NK-92 (cell line): ENCODE data around the gene PTCD2.
"Not testable (repeated sequence)": the region's sequence is repeated elsewhere in the genome, so short reads cannot be mapped to it uniquely, and the experiment has no call there.

ENCODE experiments used
- DNase-seq: peaks from one replicate; lab custom pipeline; 2025; ENCODE audit not compliant: unreplicated experiment; lab: John Stamatoyannopoulos, UW

Gene PTCD2

DNA sequence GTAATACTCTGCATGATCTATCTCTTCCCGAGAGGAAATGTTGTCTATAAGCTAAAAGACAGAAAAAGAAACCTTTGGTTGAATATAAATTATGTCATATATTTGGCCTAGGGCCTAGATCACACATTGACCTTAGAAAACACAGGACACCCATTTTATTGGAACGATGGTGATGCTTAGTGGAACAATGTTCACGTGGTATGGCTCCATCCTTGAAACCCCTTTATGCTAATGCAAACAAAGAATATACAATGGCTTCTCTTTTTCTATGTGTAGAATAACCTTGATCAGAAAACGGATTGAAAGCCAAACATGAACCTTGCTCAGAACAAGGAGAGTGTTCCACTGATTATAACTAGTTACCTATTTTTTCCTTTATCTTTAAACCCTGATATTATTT lies 24.6 kb upstream of the PTCD2 start:
- DNase-seq: no peak

DNA sequence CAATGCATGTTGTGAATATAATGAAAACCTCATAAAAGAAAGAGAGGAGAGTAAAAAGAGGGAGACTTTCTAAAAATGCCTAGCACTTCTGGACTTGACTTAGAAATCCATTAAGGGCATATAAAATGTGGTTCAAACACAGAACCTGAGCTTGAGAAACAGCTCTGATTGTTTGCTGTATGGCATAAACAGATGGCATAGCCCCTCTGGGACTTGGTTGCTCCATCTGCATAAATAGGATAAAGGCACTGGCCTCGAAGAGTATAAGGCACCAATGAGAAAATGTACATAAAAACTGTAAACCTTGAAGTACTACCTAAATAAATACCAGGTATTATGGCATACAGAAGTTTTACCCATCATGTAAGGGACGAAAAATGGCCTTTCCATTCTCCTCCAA lies 23.9 kb upstream of the PTCD2 start:
- DNase-seq: no peak

DNA sequence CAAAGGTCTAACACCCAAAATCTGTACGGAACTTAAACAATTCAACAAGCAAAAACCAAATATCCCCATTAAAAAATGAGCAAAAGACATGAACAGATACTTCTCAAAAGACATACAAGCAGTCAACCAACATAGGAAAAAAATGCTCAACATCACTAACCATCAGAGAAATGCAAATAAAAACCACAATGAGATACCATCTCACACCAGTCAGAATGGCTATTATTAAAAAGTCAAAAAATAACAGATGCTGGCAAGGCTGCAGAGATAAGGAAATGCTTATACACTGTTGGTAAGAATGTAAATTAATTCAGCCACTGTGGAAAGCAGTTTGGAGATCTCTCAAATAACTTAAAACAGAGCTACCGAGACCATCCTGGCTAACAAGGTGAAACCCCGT lies 22.0 kb upstream of the PTCD2 start:
- DNase-seq: not testable (repeated sequence)

DNA sequence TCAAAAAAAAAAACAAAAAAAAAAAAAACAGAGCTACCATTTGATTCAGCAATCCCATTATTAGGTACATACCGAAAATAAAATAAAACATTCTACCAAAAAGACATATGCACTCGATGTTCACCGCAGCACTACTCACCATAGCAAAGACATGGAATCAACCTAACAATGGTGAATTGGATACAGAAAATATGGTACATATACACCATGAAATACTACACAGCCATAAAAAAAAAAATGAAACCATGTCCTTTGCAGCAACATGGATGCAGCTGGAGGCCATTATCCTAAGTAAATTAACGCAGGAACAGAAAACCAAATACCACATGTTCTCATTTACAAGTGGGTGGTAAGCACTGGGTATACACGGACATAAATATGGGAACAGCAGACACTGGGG lies 21.5 kb upstream of the PTCD2 start:
- DNase-seq: no peak

DNA sequence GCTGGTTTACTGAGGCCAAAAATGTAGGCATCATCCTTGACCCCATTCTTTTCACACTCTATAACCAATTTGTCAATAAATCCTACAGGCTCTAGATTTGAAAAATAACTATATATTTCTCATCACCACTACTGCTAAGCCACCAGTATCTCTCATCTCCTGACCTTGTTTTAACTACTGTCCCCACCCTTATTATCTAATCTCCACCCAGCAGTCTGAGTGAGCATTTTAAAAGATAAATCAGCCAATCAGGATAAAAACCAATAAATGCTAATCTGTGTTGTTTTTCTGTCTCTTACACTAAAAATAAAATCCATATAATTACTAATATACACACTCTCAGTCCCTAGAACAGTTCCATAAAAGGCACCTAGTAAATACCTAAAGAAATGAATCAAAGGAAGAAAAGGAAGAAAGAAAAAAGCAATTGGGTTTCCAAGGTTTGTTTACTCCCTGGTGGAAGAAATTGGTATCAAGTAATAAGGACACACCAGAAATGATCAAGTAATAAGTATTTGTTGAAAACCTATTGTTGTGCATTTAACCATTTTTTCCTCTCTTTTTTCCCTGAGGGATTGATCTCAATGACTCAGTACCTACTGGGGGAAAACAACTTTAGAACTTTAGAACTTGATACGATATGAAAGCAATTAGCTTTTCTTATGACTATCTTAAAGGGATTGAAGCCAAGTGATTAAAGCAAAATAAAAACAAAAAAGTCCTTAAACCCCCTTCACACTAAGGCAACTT lies 19.4 kb upstream of the PTCD2 start:
- no peak for DNase-seq

DNA sequence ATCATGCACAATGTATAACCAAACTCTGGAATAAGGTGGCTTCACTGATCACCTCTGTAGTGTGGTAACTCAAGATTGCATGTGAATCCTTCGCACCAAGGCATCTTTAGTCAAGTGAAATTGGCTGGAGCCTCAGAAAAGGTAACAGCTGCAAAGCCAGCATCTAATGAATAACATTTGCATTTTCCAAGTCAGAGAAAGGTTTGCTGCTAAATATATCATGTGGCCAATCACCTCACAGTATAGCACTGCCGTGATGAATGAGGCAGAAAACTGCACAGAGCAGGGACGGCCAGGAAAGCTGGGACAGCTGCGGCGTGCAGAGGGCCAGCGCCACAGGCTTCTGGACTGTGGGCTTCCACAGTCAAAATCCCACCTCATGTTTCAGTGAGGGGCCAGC lies 18.6 kb upstream of the PTCD2 start:
- no peak for DNase-seq

DNA sequence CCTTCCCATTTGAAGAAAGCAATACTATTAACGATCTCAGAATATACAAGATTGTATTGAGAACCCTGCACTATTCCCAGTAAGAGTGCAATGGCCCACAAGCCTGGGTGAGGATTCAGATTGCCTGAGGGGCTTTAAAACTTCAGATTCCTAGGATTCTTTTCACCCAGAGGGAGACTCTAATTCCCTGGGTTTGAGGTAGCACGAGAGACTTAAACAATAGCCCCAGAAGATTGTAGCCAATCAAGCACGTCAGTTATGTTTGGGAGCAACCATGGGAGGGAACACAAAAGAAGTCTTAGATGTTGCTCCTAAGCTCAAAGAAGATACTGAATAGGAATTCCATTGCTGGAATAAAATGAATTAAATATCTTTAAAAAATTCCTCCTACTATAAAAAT lies 18.0 kb upstream of the PTCD2 start:
- DNase-seq: no peak

DNA sequence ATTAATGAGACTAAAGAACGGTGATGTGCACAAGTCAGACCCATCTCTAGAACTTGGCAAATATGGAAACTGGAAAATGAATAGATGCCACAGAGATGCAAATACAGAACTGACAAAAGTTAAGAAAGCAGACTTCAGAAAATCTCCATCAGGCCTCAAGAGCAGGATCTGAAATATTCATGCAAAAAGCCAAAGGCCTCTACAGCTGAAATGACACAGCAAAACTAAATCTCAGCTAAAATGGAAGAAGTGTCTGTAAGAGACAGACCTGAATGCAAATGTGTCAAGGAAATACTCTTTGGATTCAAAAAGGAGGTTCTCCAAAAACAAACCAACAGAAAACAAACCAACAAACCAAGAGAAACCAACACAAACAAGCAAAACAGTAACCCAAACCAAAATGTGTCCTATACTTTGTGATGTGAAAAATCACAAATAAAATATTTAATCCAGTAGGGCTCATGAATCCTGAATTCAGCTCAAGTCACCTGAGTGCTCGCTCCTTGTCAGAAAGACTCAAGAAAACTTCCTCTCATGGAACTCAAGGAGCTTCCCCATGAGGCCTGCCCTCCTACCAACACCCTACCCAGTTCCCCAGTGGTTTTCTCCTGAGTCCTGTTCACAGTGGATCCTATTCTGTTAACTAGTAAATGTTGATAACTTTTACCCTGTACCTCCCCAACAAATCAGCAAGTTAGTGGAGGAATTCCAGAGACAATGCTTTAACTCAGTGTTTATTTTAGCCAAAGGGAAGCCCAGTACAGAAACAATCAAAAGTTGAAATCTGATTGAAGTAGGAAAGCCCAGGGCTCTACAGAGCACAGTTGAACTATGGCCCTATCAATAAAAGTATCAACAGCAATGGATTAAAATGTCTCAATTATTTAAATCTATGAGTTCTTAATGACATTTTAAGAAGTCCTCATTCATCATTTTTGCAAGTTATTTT lies 14.7 kb upstream of the PTCD2 start:
- DNase-seq: no peak

DNA sequence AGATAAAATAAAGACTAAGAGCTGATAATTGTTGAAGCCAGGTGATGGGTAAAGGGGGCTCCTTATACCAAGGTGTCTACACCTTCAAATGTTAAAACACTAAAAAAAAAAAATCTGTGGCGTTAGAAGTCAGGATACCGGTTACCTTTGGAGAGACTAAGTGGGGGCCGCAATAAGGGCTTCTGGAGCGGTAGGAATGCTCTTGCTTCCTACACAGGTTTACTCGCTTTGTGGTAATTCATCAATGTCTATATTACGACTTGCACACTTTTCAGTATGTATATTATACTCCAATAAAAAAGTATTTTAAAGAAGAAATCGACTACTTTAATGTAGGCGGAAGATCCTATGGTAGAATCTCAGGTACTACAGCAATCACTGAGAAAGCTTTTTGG lies 12.6 kb upstream of the PTCD2 start:
- DNase-seq: no peak

DNA sequence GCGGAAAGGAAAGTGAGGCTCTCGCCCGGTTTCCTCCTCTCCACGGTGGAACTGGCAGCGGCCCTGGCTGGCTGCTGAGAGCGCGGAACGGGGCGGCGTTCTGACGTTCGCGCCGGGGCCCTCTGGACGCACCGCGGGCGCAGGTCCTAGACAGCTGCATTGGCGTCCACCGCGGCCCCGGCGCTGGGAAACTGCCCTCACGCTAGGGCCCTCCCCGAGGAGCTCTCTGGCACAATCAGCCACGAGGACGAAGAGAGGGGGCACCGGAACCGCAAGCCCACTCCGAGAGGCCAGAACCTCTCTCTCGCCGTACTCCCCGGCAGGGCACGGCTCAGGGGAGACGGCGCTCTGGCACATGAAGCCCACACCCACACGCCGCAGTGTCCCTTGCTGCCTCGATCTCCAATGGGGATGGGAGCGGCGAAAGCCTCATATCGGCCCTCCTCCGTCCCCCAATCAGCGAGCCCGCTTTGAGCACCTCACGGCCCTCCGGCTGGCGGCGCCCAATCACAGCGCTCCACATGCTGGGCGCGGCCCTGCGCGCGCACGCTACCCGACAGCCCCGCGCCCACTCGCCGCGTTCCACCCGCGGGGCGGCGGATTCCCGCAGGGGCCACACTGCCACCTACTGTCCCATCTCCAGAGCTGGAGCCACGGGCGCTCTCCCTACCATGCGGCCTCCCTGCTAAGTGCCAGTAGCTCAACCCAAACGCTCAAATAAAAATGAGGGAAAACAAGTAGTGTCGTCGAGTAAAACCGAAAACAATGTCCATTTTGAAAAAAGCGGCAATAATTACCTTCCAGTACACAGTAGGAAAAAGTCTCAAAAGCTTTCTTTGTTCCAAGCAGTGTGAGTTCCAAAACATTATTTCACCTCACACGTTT lies 12.0 kb upstream of the PTCD2 start:
- peak; percentile 79 for DNase-seq

DNA sequence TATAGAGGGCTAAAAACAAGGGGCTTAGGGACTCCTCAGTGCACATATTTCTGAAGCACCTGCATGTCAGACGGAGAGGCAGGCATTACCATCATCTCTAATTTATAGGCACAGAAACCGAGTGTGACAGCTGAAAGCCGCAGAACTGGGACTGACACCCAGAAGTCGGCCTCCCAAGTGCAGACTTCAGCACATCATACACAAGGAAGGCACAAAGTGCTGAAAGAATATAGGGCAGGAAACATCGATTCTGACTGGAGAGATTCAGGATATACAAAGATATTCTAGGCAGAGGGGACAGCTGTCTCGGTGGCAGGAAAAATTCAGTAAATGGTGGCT lies 11.4 kb upstream of the PTCD2 start:
- DNase-seq: no peak

DNA sequence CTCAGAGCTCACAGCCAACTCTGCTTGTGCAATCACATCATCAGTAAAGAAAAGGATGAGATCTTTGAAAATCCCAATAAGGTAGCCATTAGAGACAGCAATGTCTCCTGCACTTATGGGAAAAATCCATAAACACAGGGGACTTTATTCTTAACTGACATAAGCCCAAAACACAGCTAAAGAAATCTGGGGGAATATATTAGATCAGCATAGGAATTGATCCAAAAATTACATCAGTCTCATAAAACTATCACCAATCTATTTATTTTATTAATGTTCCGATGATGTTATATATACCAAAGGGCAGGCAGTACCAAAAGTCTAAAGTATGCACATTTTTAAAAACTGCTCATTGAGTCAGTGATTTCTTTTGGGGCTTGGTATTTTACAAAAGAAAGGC lies 7.0 kb upstream of the PTCD2 start:
- DNase-seq: no peak

DNA sequence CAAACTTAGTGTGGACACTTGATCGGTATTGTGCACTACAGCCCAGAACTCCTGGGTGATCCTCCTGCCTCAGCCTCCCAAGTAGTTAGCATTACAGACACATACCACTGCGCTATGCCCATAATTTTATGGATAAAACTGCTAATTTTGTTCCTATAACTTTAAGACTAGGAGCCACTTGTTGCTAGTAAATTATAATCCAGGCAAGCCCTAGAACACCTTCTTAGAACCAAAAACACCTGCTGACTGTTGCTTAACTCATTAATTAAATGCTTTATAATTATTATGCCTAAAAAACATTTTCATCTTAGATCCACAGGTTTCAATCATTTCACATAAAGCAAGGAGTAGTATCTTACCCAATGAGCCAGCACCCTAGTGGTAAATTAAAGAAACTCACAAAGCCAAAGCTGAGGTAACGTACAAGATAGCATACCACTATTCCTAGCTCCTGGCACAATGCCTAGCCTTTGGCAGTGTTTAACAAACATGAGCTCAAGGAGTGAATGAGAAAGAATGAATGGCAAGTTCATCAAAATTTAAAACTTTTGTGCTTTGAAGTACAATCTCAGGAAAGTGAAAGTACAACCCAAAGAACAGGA lies 5.5 kb upstream of the PTCD2 start:
- no peak for DNase-seq

DNA sequence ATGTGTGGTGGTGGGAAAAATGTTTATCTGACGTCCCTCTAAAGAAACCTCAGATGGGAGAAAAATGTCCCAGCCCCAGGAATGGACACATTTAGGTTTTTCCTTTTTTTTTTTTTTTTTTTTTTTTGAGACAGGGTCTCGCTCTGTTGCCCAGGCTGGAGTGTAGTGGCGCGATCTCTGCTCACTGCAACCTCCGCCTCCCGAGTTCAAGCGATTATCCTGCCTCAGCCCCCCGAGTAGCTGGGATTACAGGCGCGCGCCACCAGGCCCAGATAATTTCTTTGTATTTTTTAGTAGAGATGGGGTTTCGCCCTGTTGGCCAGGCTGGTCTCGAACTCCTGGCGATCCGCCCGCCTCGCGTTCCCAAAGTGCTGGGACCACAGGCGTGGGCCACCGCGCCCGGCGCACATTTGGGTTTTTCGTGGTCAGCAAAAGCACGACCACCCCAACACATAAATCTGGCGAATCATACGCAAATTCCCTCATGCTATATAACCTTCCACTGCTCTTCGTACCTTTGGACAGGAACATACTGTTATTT lies 668 bp upstream of the PTCD2 start:
- DNase-seq: not testable (repeated sequence)

DNA sequence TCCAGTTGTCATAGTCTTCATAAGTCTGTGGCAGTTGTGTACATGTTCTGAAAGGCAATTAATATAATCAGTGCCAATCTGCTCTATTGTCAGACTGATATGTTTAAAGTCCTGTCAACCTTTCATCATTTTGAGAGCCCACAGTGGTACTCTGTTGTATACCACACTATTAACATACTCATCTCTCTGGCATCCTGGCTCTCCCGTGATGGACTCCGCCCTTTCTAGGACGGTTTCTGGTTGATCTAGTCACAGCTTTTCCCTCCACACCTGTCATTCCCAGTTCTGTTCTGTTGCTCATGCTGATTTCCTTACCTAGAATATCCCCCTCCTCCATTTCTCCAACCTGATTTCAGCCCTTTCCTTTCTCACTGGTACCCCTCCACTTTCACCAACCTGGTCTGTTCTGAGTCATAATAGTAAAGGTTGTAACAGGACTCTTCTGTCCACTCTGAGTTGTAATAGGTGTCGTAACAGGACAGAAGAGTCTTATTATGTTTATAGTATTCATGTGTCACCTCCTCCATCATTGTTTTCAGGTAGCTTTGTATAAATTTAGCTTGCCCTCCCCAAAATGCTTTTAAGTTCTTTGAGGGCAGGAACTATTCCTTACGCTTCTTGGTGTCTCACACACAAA lies 4.1 kb downstream of the PTCD2 start:
- no peak for DNase-seq

DNA sequence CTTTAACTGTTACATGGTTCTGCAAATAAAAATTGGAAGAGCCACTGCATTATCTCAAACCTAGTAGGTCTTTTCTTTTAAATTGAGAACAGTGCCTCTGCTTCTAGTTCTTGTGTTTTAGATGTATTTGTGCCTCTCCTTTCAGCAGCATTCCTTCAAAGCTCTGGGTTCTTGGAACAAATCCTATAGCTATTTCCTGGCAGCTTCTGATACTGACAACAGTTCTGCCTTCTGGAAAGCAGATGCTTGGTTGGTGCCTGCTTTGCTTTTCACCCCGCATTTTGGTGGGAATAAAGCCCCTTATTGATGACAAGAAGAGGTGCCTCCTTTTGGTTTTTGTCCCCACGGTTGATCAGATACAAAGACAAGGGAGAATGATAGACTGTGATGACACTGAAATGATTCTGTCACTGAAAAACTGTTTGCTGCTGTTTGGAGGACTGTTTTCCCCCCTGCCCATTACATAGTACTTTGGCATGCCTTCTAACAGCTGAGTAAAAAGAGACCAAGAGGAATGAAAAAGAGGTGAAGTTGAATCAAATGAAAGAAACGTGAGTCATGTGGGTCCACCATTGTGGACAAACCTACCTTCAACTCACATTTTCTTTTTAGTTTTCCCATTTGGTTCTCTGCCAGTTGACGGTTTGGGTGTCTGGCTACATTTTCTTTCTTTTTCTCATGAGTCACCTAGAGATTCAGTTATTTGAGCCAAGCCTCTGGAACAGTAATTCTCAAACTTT lies 5.6 kb downstream of the PTCD2 start:
- DNase-seq: no peak

DNA sequence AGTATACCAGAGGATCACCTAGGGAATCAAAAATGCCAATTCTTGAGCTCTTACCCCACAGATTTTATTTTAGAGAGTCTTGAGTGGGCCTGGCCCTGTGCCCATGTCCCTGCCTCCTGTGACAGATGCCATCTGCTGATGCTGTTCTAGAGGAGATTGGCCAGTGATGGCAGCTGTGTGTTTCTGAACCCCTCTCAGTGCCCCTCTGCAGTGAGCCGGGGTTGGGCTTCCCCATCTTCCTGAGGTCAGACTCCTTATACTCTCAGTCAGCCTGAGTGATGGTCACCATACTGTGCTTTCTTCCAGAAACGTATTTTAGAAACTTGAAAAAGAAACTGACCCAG lies 6.1 kb downstream of the PTCD2 start:
- DNase-seq: no peak

DNA sequence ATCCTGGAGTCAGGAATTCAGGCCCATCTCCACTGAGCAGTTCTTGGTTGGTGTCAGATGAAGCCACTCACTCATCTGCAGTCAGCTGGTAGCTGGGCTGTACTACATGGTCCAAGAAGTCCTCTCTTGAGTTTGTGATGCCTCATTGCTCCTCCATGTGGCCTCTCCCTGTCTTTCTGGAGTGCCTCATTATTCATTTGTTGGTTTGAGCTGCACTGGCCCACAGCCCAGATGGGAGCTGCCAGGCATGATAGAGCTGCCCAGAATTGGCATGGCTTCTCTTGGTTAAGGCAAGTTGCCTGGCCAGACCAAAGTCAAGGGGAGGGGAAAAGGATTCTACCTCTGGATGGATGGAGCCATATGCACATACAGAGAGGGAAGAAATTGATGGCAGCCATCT lies 8.0 kb downstream of the PTCD2 start:
- DNase-seq: no peak

DNA sequence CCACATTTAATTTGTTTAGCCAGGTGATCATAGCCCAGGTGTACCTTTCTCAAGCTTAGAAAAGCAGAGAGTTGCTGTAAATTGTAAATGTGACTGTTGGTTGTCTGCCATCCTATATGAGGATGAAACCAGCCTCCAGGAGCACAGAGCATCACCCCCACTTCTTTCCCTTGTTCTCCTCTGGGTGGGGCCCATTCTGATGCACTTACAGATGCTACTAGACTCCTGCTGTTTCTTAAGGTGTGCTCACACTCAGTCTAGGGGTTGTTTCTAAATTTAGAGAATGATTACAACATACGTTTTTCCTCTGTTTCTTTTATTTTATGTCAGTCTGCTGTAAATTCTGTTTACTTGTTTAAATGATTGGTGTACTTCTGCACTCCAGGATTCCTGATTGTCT lies 10.5 kb downstream of the PTCD2 start:
- DNase-seq: no peak

DNA sequence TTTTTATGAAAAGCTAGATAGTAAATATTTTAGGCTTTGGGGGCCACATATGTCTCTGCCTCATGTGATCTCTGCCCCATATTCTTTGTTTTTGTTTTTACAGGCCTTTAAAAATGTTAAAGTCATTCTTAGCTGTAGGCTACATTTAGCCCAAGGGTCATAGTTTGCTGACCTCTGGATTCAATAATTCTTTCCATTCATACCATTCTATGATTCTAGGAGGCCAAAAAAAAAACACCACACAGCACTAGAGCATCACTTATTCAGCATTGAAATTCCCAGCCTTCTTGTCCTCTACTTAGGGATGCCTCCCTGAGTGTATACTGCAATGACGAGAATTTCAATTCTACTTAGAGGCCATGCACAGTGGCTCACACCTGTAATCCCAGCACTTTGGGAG lies 17.0 kb downstream of the PTCD2 start:
- DNase-seq: no peak
